ENCODE results near the gene SCP2D1.
"Not testable (repeated sequence)": the region's sequence is repeated elsewhere in the genome, so short reads cannot be mapped to it uniquely, and the experiment has no call there.

The SCP2D1 gene

DNA sequence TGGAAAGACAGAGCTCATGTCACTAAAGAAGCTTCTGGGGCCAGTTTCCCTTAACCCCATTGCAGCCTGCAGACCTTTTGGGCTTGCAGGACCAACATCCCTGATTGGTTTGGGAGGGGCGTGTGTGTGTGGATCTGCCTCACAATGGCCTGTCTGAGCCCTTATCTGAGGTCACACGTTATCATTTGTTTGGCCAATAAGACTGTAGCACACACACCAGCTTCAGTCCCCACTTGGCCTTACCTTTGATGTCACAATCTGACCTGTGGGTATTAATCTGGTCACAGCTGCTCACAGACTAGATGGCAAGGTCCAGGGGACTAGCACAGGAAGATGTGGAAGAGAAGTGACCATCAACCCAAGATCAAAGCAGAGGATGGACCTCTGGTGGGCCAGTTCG lies at the start of gene SCP2D1:
Gene SCP2D1, plus strand, starts transcription at position 301 of the 400 bp plus-strand sequence. Its CDS starts 33 bp downstream, at position 334.
- TF ChIP-seq Cebpa-rat (IDR thresholded peaks at IDR 0.05) = no peak
- Histone ChIP-seq H4K20me1 (no peaks in the 10 kb centered on the region), H3K4me3 (no peak within 1 kb of the TSS), H3K27me3 (no peaks in the 10 kb centered on the region), H3K9me3 (replicated peaks in 1 of 11) (no peaks in the 10 kb centered on the region), H3K27ac (no peak within 1 kb of the TSS), H3K4me2 (no peak within 1 kb of the TSS), H3K36me3 (no peaks in the 10 kb centered on the region), H3K4me1 (peaks cover 0 to 10% (median 4%) of the 10 kb centered on the region in 10 experiments; a peak in 11 of 20 replicates), H3K9ac (no peak within 1 kb of the TSS)

DNA sequence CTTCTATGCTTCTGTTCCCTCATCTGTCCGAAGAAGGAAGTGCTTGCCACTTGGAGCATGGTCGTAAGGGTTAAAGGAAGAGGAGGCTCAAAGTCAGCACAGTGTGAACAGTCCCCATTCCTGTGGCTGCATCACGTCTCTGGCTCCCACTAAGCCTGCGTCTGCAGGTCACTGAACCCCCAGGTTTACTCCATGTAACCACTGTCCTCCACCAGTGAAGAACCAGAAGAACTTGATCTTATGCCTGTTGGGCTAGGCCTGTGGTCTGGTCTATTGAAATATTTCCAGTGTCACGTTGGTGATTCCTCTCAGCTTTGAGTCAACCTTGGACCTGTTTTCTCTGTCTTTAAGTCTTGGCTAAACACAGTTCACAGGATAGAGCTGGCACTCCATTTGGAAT lies 45.9 kb upstream of the SCP2D1 start:
- TF ChIP-seq Cebpa-rat (IDR thresholded peaks at IDR 0.05) = no peak
- Histone ChIP-seq H3K9ac (no peak overlapping the region), H3K4me2 (no peak overlapping the region), H3K4me1 (no peaks in the 10 kb centered on the region), H3K9me3 (replicated peaks in 1 of 11) (no peaks in the 10 kb centered on the region), H3K27ac (no peak overlapping the region), H3K4me3 (no peak overlapping the region), H3K27me3 (no peaks in the 10 kb centered on the region), H4K20me1 (no peaks in the 10 kb centered on the region), H3K36me3 (peaks cover 0 to 4% (median 0%) of the 10 kb centered on the region in 11 experiments; a peak in 1 of 22 replicates)

DNA sequence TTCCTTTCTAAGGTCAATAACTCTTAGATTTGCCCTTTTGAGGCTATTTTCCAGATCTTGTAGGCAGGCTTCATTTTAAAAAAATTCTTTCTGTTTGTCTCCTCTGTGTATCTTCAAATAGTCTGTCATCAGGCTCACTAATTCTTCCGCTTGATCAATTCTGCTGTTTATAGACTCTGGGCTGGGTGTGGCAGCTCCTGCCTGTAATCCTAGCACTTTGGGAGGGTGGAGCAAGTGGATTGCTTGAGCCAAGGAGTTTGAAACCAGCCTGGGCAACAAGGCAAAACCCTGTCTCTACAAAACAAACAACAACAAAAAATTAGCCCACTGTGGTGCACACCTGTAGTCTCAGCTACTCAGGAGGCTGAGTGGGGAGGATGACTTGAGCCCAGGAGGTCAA lies 40.0 kb upstream of the SCP2D1 start:
- no peak overlapping the region for H3K4me3 ChIP-seq
- no peaks in the 10 kb centered on the region for H3K4me1 ChIP-seq
- no peaks in the 10 kb centered on the region for H3K36me3 ChIP-seq
- H3K9me3 ChIP-seq (replicated peaks in 1 of 11) = no peaks in the 10 kb centered on the region
- H3K9ac ChIP-seq = no peak overlapping the region
- TF ChIP-seq Cebpa-rat (IDR thresholded peaks at IDR 0.05) = no peak
- H3K27ac ChIP-seq = no peak overlapping the region
- H3K27me3 ChIP-seq = no peaks in the 10 kb centered on the region
- no peak overlapping the region for H3K4me2 ChIP-seq
- H4K20me1 ChIP-seq = no peaks in the 10 kb centered on the region

DNA sequence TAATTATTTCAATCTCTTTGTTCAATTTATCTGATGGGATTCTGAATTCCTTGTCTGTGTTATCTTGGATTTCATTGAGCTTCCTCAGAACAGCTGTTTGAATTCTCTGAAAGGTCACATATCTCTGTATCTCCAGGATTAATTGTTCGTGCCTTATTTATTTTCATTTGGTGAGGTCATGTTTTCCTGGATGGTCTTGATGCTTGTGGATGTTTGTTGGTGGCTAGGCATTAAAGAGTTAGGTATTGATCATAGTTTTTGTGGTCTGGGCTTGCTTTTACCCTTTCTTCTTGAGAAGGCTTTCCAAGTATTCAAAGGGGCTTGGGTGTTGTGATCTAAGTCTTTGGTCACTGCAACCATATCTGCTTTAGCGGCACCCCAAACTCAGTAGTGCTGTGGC lies 39.4 kb upstream of the SCP2D1 start:
- H3K4me1 ChIP-seq = no peaks in the 10 kb centered on the region

GRCh38 chr20:18775633-18776032 lies 38.0 kb upstream of the SCP2D1 start:
- H3K4me2 ChIP-seq = no peak overlapping the region
- H3K9ac ChIP-seq = no peak overlapping the region
- H3K27me3 ChIP-seq = no peaks in the 10 kb centered on the region
- H4K20me1 ChIP-seq = no peaks in the 10 kb centered on the region
- TF ChIP-seq Cebpa-rat (IDR thresholded peaks at IDR 0.05) = no peak
- H3K4me1 ChIP-seq = no peaks in the 10 kb centered on the region
- H3K9me3 ChIP-seq (replicated peaks in 1 of 11) = no peaks in the 10 kb centered on the region
- no peak overlapping the region for H3K4me3 ChIP-seq
- no peak overlapping the region for H3K27ac ChIP-seq
- H3K36me3 ChIP-seq = no peaks in the 10 kb centered on the region

More for the DNA sequence above, 39.4 kb upstream of the SCP2D1 start:
- Histone ChIP-seq H3K4me3 (no peak overlapping the region), H3K36me3 (no peaks in the 10 kb centered on the region), H3K4me2 (no peak overlapping the region), H3K9me3 (replicated peaks in 1 of 11) (no peaks in the 10 kb centered on the region), H3K27me3 (no peaks in the 10 kb centered on the region), H4K20me1 (no peaks in the 10 kb centered on the region), H3K9ac (no peak overlapping the region), H3K27ac (no peak overlapping the region)
- no peak for TF ChIP-seq Cebpa-rat (IDR thresholded peaks at IDR 0.05)

DNA sequence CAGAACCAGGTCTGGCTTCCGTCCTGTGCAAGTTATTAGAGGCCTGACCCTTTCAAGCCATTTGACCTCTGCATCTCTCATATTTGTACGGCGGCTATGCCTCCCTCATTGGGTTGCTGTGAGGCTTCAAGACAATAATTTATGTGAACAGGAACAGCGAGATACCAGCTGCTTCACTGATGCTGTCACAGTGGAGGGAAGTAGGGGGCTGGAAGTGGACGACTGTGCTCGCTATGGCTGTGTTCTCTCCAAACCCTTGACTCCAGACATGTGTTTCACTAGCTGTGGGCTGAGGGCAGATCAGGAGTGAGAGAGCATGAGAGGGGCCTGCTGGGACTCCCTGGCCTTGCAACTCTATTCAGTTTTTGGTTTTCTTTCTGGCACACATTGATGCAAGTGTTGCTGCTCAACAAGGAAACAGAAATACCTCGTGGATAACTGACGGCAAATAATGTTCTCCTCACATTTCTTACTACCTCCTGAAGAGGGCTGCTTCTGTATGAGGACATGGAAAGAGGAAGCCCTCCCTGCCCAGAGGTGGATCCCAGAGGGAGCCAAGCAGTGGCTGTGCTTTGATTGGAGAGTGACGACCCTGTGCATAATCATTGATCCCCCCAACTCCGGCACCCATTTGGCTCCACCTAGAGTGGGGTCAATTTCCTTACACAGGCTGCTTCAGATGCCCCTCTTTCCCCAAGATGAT lies 34.7 kb upstream of the SCP2D1 start:
- H3K9me3 ChIP-seq (replicated peaks in 1 of 11) = no peaks in the 10 kb centered on the region
- no peak overlapping the region for H3K4me3 ChIP-seq
- no peaks in the 10 kb centered on the region for H3K4me1 ChIP-seq
- no peaks in the 10 kb centered on the region for H3K27me3 ChIP-seq
- H3K4me2 ChIP-seq = no peak overlapping the region
- H4K20me1 ChIP-seq = no peaks in the 10 kb centered on the region
- TF ChIP-seq Cebpa-rat (IDR thresholded peaks at IDR 0.05) = no peak
- no peaks in the 10 kb centered on the region for H3K36me3 ChIP-seq
- H3K27ac ChIP-seq = no peak overlapping the region
- H3K9ac ChIP-seq = no peak overlapping the region

- Histone ChIP-seq H3K27ac (no peak overlapping the region), H3K4me3 (no peak overlapping the region), H3K9ac (no peak overlapping the region), H3K4me1 (no peaks in the 10 kb centered on the region), H3K36me3 (no peaks in the 10 kb centered on the region), H3K4me2 (no peak overlapping the region), H3K27me3 (no peaks in the 10 kb centered on the region), H4K20me1 (no peaks in the 10 kb centered on the region), H3K9me3 (replicated peaks in 1 of 11) (no peaks in the 10 kb centered on the region)
- TF ChIP-seq Cebpa-rat (IDR thresholded peaks at IDR 0.05) = no peak
Observed at GRCh38 chr20:18780385-18781130, 33.0 kb upstream of the SCP2D1 start.

- Histone ChIP-seq H3K9ac (no peak overlapping the region), H4K20me1 (no peaks in the 10 kb centered on the region), H3K4me3 (no peak overlapping the region), H3K4me2 (no peak overlapping the region), H3K27me3 (no peaks in the 10 kb centered on the region), H3K9me3 (replicated peaks in 1 of 11) (peaks cover 0 to 5% (median under 1%) of the 10 kb centered on the region in 11 experiments; a peak in 5 of 22 replicates), H3K4me1 (no peaks in the 10 kb centered on the region), H3K36me3 (no peaks in the 10 kb centered on the region), H3K27ac (no peak overlapping the region)
- no peak for TF ChIP-seq Cebpa-rat (IDR thresholded peaks at IDR 0.05)
Observed at GRCh38 chr20:18781509-18781908, 32.1 kb upstream of the SCP2D1 start.

DNA sequence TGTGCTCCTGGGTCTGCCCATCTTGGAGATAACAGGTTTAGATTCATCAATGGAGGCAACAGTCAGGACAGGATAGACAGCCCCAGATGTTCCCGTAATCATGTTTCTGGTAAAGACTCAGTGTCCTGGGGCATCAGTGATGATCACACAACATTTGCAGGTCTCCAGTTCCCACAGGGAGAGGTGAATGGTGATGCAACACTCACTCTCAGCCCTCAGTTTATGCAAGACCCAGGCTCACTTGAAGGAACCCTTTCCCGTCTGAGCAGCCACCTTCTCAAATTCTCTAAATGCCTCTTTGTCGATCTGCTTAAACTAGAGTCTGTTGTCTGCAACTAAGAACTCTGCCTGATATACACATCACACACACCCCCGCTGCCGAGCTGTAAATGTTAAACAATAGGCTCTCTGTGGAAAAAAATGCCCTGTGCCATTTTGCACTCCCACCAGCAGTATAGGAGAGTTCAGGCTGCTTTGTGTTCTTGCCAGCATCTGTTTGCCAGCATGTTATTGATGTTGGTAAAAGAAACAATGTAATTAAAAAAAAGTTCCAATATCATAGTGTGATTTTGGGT lies 30.1 kb upstream of the SCP2D1 start:
- no peak for TF ChIP-seq Cebpa-rat (IDR thresholded peaks at IDR 0.05)
- Histone ChIP-seq H3K27ac (no peak overlapping the region), H3K4me2 (no peak overlapping the region), H3K36me3 (no peaks in the 10 kb centered on the region), H3K9ac (no peak overlapping the region), H3K27me3 (no peaks in the 10 kb centered on the region), H3K9me3 (replicated peaks in 1 of 11) (peaks cover 3 to 21% (median 11%) of the 10 kb centered on the region in 11 experiments; a peak in 13 of 22 replicates), H3K4me3 (no peak overlapping the region), H4K20me1 (no peaks in the 10 kb centered on the region), H3K4me1 (no peaks in the 10 kb centered on the region)

- H3K27ac ChIP-seq, H3K4me3 ChIP-seq, H3K4me1 ChIP-seq, H4K20me1 ChIP-seq, H3K9ac ChIP-seq, H3K4me2 ChIP-seq, H3K36me3 ChIP-seq, H3K27me3 ChIP-seq: not testable (repeated sequence)
- H3K9me3 ChIP-seq (replicated peaks in 1 of 11) = peaks cover 3 to 22% (median 11%) of the 10 kb centered on the region in 11 experiments; a peak in 13 of 22 replicates
Observed at GRCh38 chr20:18787046-18787445, 26.5 kb upstream of the SCP2D1 start.
